HEK293 (cell line): Measurements from ENCODE around the gene ZNF473.
"Not testable (repeated sequence)": the region's sequence is repeated elsewhere in the genome, so short reads cannot be mapped to it uniquely, and the experiment has no call there.

Experiments used
- CTCF ChIA-PET: fragments of 350-600 bp; formaldehyde crosslinking; extraction: SDS; loops from one replicate; lab custom pipeline; 2021; ENCODE audit warnings: antibody characterized with exemption; lab: Yijun Ruan, JAX
- POLR2A ChIA-PET: fragments of 300-600 bp; formaldehyde crosslinking; extraction: SDS; loops from one replicate; lab custom pipeline; 2020; ENCODE audit warnings: antibody characterized with exemption, inconsistent platforms; lab: Yijun Ruan, JAX
- H3K27ac ChIP-seq: fragments of 200-500 bp; sonication (Bioruptor generic); 2 replicates; pipeline ENCODE4 v1.5.1; 2014; ENCODE audit warnings: low read depth, low read length, control low read depth, inconsistent platforms; ENCODE audit errors: extremely low read depth
- H3K36me3 ChIP-seq, 2 experiments: fragments of 200-500 bp in 1 of 2; sonication (Bioruptor generic) in 1 of 2; 1 replicate in 1 of 2; 2 replicates in 1 of 2; pipeline ENCODE4 v1.5.1; 2014 to 2017; ENCODE audit warnings: inconsistent platforms in 2 of 2, low read length in 2 of 2; ENCODE audit not compliant: control insufficient read depth in 2 of 2, insufficient read depth in 1 of 2
- H3K4me1 ChIP-seq: fragments of 200-500 bp; sonication (Bioruptor generic); 2 replicates; pipeline ENCODE4 v1.5.1; 2014; ENCODE audit warnings: mild to moderate bottlenecking, low read length, inconsistent platforms; ENCODE audit not compliant: control insufficient read depth, insufficient read depth
- H3K4me3 ChIP-seq: 2 replicates; pipeline ENCODE4 v1.5.1; 2011; ENCODE audit warnings: low read depth, mild to moderate bottlenecking, control low read depth, low read length, moderate library complexity
- H3K9me3 ChIP-seq: fragments of 200-500 bp; sonication (Bioruptor generic); 2 replicates; pipeline ENCODE4 v1.5.1; 2014; ENCODE audit warnings: low read depth, low read length, inconsistent platforms; ENCODE audit not compliant: control insufficient read depth, insufficient read depth
- KLF7 ChIP-seq: fragments of 450-650 bp; formaldehyde crosslinking; IDR thresholded peaks from 2 replicates; pipeline ENCODE4 v1.5.1; 2016; ENCODE audit warnings: missing biosample characterization, missing genetic modification characterization, borderline replicate concordance
- KLF8 ChIP-seq: fragments of 450-650 bp; formaldehyde crosslinking; IDR thresholded peaks from 2 replicates; pipeline ENCODE4 v1.5.1; 2016; ENCODE audit warnings: missing biosample characterization, missing genetic modification characterization
- SP2 ChIP-seq: fragments of 450-650 bp; formaldehyde crosslinking; IDR thresholded peaks from 2 replicates; pipeline ENCODE4 v1.5.1; 2016; ENCODE audit warnings: missing biosample characterization, missing genetic modification characterization
- ZFP37 ChIP-seq: fragments of 450-650 bp; formaldehyde crosslinking; IDR thresholded peaks from 2 replicates; pipeline ENCODE4 v1.5.1; 2016; ENCODE audit warnings: missing biosample characterization, missing genetic modification characterization
- ZFP69B ChIP-seq: fragments of 450-650 bp; formaldehyde crosslinking; IDR thresholded peaks from 2 replicates; pipeline ENCODE4 v1.5.1; 2016; ENCODE audit warnings: missing biosample characterization, missing genetic modification characterization
- ZNF121 ChIP-seq: fragments of 450-650 bp; formaldehyde crosslinking; IDR thresholded peaks from 2 replicates; pipeline ENCODE4 v1.5.1; 2016; ENCODE audit warnings: missing biosample characterization, missing genetic modification characterization
- ZNF16 ChIP-seq: fragments of 450-650 bp; formaldehyde crosslinking; IDR thresholded peaks from 2 replicates; pipeline ENCODE4 v1.5.1; 2016; ENCODE audit warnings: low read depth, missing biosample characterization, missing genetic modification characterization
- ZNF169 ChIP-seq: fragments of 450-650 bp; formaldehyde crosslinking; IDR thresholded peaks from 2 replicates; pipeline ENCODE4 v1.5.1; 2016; ENCODE audit warnings: missing biosample characterization, missing genetic modification characterization
- ZNF2 ChIP-seq: fragments of 450-650 bp; formaldehyde crosslinking; IDR thresholded peaks from 2 replicates; pipeline ENCODE4 v1.5.1; 2016; ENCODE audit warnings: missing biosample characterization, missing genetic modification characterization
- ZNF248 ChIP-seq: fragments of 450-650 bp; formaldehyde crosslinking; IDR thresholded peaks from 2 replicates; pipeline ENCODE4 v1.5.1; 2017; ENCODE audit warnings: missing biosample characterization, missing genetic modification characterization
- ZNF274 ChIP-seq, 2 experiments: fragments of 200-500 bp in 1 of 2; fragments of 450-650 bp in 1 of 2; sonication (Bioruptor generic) in 1 of 2; formaldehyde crosslinking in 1 of 2; IDR thresholded peaks; 2 replicates each; pipeline versions ENCODE4 v1.5.1 to v1.6.1; 2014 to 2016; ENCODE audit warnings: borderline replicate concordance in 1 of 2, inconsistent platforms in 1 of 2, low read length in 1 of 2, missing biosample characterization in 1 of 2, missing genetic modification characterization in 1 of 2
- ZNF341 ChIP-seq: fragments of 450-650 bp; formaldehyde crosslinking; IDR thresholded peaks from 2 replicates; pipeline ENCODE4; 2016; ENCODE audit warnings: low read depth, missing biosample characterization, missing genetic modification characterization
- ZNF561 ChIP-seq: fragments of 450-650 bp; IDR thresholded peaks from 2 replicates; pipeline ENCODE4 v1.5.1; 2018; ENCODE audit warnings: missing biosample characterization, missing genetic modification characterization, borderline replicate concordance
- ZNF580 ChIP-seq: fragments of 450-650 bp; formaldehyde crosslinking; IDR thresholded peaks from 2 replicates; pipeline ENCODE4 v1.5.1; 2016; ENCODE audit warnings: missing biosample characterization, missing genetic modification characterization
- ZNF596 ChIP-seq: fragments of 450-650 bp; IDR thresholded peaks from 2 replicates; pipeline ENCODE4 v1.5.0; 2018; ENCODE audit warnings: missing biosample characterization, mild to moderate bottlenecking, missing genetic modification characterization, moderate library complexity
- ZNF658 ChIP-seq: fragments of 450-650 bp; formaldehyde crosslinking; IDR thresholded peaks from 2 replicates; pipeline ENCODE4; 2016; ENCODE audit warnings: missing biosample characterization, missing genetic modification characterization
- ZNF670 ChIP-seq: fragments of 450-650 bp; formaldehyde crosslinking; IDR thresholded peaks from 2 replicates; pipeline ENCODE4 v1.5.1; 2016; ENCODE audit warnings: missing biosample characterization, missing genetic modification characterization, low read depth
- ZNF701 ChIP-seq: fragments of 450-650 bp; formaldehyde crosslinking; IDR thresholded peaks from 2 replicates; pipeline ENCODE4 v1.5.1; 2016; ENCODE audit warnings: missing biosample characterization, missing genetic modification characterization
- ZNF768 ChIP-seq: fragments of 450-650 bp; formaldehyde crosslinking; IDR thresholded peaks from 2 replicates; pipeline ENCODE4 v1.5.1; 2018; ENCODE audit warnings: missing biosample characterization, mild to moderate bottlenecking, missing genetic modification characterization
- ZNF785 ChIP-seq: fragments of 450-650 bp; formaldehyde crosslinking; IDR thresholded peaks from 2 replicates; pipeline ENCODE4 v1.5.1; 2016; ENCODE audit warnings: missing biosample characterization, missing genetic modification characterization

The ZNF473 gene

GRCh38 chr19:50060107-50060506, 34.3 kb downstream of the ZNF473 start:
- Histone ChIP-seq H3K4me1 (no peaks in the 10 kb centered on the region), H3K36me3 (no peaks in the 10 kb centered on the region), H3K27ac (no peak overlapping the region), H3K4me3 (no peak overlapping the region), H3K9me3 (no peaks in the 10 kb centered on the region)
- POLR2A ChIA-PET, result interaction anchor here (1.1 kb wide), 1 partner anchor 12 kb away, joined by 3 read pairs; no protein-coding TSS in a partner anchor
- CTCF ChIA-PET, result interaction anchor here (1.3 to 1.8 kb wide), 2 partner anchors 12 to 14 kb away, joined by 4 to 5 read pairs; no protein-coding TSS in a partner anchor
- TF ChIP-seq KLF8 (tag by site-specific recombination) (no peak), ZNF658 (no peak), ZNF580 (tag by site-specific recombination) (no peak), ZNF341 (tag by site-specific recombination) (no peak), ZNF561 (tag by site-specific recombination) (no peak), ZNF169 (no peak)

- Histone ChIP-seq H3K4me3 (no peak overlapping the region), H3K27ac (no peak overlapping the region), H3K4me1 (no peaks in the 10 kb centered on the region), H3K9me3 (no peaks in the 10 kb centered on the region), H3K36me3 (no peaks in the 10 kb centered on the region)
- ChIA-PET CTCF (interaction anchor here (0.7 kb wide), 1 partner anchor 15 kb away, joined by 3 read pairs; no protein-coding TSS in a partner anchor), POLR2A (no interaction called here)
- TF ChIP-seq ZNF785 (tag by site-specific recombination), result no peak
- TF ChIP-seq ZNF274 (IDR thresholded peaks at IDR 0.05; ENCODE audit: low read length), result no peak
- no peak for TF ChIP-seq ZNF274 (tag by site-specific recombination; IDR thresholded peaks at IDR 0.05; ENCODE audit: borderline replicate concordance)
- TF ChIP-seq ZNF248 (tag by site-specific recombination), result no peak
- TF ChIP-seq ZNF2, result no peak
Measured at GRCh38 chr19:50061650-50062049, 35.8 kb downstream of the ZNF473 start.

GRCh38 chr19:50065938-50066337, 40.1 kb downstream of the ZNF473 start:
- no peaks in the 10 kb centered on the region for H3K4me1 ChIP-seq
- CTCF ChIA-PET, result no interaction called here
- no peak for TF ChIP-seq ZNF16 (tag by site-specific recombination)
- TF ChIP-seq ZNF768, result peak; percentile 41; the same call in 1 of the 2 replicates
- TF ChIP-seq, all 188 proteins: peak for 1
- no peak overlapping the region for H3K4me3 ChIP-seq
- no peaks in the 10 kb centered on the region for H3K36me3 ChIP-seq
- H3K27ac ChIP-seq, result no peak overlapping the region
- POLR2A ChIA-PET, result no interaction called here
- H3K9me3 ChIP-seq, result no peaks in the 10 kb centered on the region

- POLR2A ChIA-PET, result no interaction called here
- no peaks in the 10 kb centered on the region for H3K9me3 ChIP-seq
Measured at GRCh38 chr19:50067575-50067974, 41.8 kb downstream of the ZNF473 start.

GRCh38 chr19:50068382-50068781, 42.6 kb downstream of the ZNF473 start:
- CTCF ChIA-PET, H3K9me3 ChIP-seq, H3K4me3 ChIP-seq, H3K27ac ChIP-seq, H3K36me3 ChIP-seq, H3K4me1 ChIP-seq: not testable (repeated sequence)
- TF ChIP-seq ZNF121, result peak; percentile 94
- POLR2A ChIA-PET, result interaction anchor here (0.6 kb wide), 1 partner anchor 326 kb away, joined by 3 read pairs; no protein-coding TSS in a partner anchor

More at GRCh38 chr19:50067575-50067974, 41.8 kb downstream of the ZNF473 start:
- Histone ChIP-seq H3K27ac (no peak overlapping the region), H3K4me1 (no peaks in the 10 kb centered on the region), H3K36me3 (no peaks in the 10 kb centered on the region), H3K4me3 (no peak overlapping the region)
- TF ChIP-seq ZNF596 (tag by site-specific recombination) (no peak), ZFP69B (no peak), ZNF670 (no peak), ZNF701 (tag by site-specific recombination) (no peak), ZNF658 (no peak), SP2 (tag by site-specific recombination) (no peak), KLF7 (tag by site-specific recombination) (no peak), ZFP37 (tag by site-specific recombination) (no peak)
- CTCF ChIA-PET, result no interaction called here

GRCh38 chr19:50075076-50075475, 49.3 kb downstream of the ZNF473 start:
- CTCF ChIA-PET, H3K27ac ChIP-seq, H3K4me3 ChIP-seq, POLR2A ChIA-PET, H3K36me3 ChIP-seq, H3K9me3 ChIP-seq, H3K4me1 ChIP-seq: not testable (repeated sequence)

GRCh38 chr19:50075644-50076372, 50.0 kb downstream of the ZNF473 start:
- POLR2A ChIA-PET, H3K4me3 ChIP-seq, H3K36me3 ChIP-seq, CTCF ChIA-PET, H3K27ac ChIP-seq, H3K9me3 ChIP-seq, H3K4me1 ChIP-seq: not testable (repeated sequence)
